Transverse colon (tissue), 4 donors: ENCODE results near the gene UBE2J1. TPM values are rescaled to one million over a fixed set of nuclear protein-coding genes. Genes with fewer than 3 reads are reported as not detected.
A peak's percentile ranks its signal among the peaks of the same experiment; 100 is the strongest.

Experiments
- DNase-seq: peaks from one replicate; pipeline ENCODE4 v3.0.0-alpha.2; 2019
- H3K27ac ChIP-seq, 4 donors: fragments of 200-600 bp; sonication (generic); 2 replicates each; pipeline ENCODE4 v1.5.1; 2016 to 2018; ENCODE audit warnings: inconsistent platforms in 4 of 4
- H3K27me3 ChIP-seq: fragments of 200-600 bp; sonication (generic); 2 replicates; pipeline ENCODE4 v1.5.1; 2017; ENCODE audit warnings: inconsistent platforms
- H3K36me3 ChIP-seq, 4 donors: fragments of 200-600 bp; sonication (generic); 2 replicates each; pipeline ENCODE4 v1.5.1; 2017 to 2019; ENCODE audit warnings: inconsistent platforms in 4 of 4
- H3K4me1 ChIP-seq, 4 donors: fragments of 200-600 bp; sonication (generic); 2 replicates each; pipeline ENCODE4 v1.5.1; 2017 to 2020; ENCODE audit warnings: inconsistent platforms in 4 of 4
- H3K4me3 ChIP-seq, 4 donors: fragments of 200-600 bp; sonication (generic); 1 replicate in 1 of 4; 2 replicates in 3 of 4; pipeline versions ENCODE4 v1.5.1 to v1.6.1; 2017 to 2019; ENCODE audit warnings: inconsistent platforms in 4 of 4
- H3K9me3 ChIP-seq, 2 donors: fragments of 200-600 bp; sonication (generic); 2 replicates each; pipeline ENCODE4 v1.5.1; 2017 to 2019; ENCODE audit warnings: inconsistent platforms in 2 of 2
- CTCF ChIP-seq, 5 experiments: fragments of 200-600 bp in 3 of 5; fragments of 450-650 bp in 2 of 5; sonication (generic) in 3 of 5; IDR thresholded peaks; 1 replicate in 2 of 5; 2 replicates in 3 of 5; pipeline ENCODE4 v1.5.1; 2016 to 2017; ENCODE audit warnings: antibody characterized with exemption in 5 of 5, inconsistent platforms in 3 of 5, mild to moderate bottlenecking in 2 of 5, moderate library complexity in 1 of 5
- EP300 ChIP-seq: sonication (generic); formaldehyde crosslinking; IDR thresholded peaks from one replicate; pipeline ENCODE4 v1.6.1; 2017; ENCODE audit warnings: antibody characterized with exemption, low read depth
- POLR2A ChIP-seq: fragments of 450-650 bp; IDR thresholded peaks from one replicate; pipeline ENCODE4 v1.6.1; 2016; ENCODE audit warnings: antibody characterized with exemption, mild to moderate bottlenecking, moderate library complexity
- POLR2AphosphoS5 ChIP-seq, 3 donors: sonication (generic); formaldehyde crosslinking; IDR thresholded peaks; one replicate each; pipeline ENCODE4 v1.6.1; 2016; ENCODE audit warnings: antibody characterized with exemption in 3 of 3
- WGBS, 2 donors: methylation state at CpG; one replicate each; pipeline ENCODE4 v1.1.5; 2018; ENCODE audit warnings: low coverage in 1 of 2; 5-methylcytosine and 5-hydroxymethylcytosine counted together
- in situ Hi-C, 4 donors: fragments of 200-750 bp; cut with MboI; loops; one replicate each; pipeline versions ENCODE4 v1.15.0 to v1.15.1; 2017; ENCODE audit warnings: low sequenced_read_pairs in 3 of 4, low pct_ligation_motif_present in 1 of 4, low pct_unique_long_range_greater_than_20kb in 1 of 4
- intact Hi-C: fragments of 100-400 bp; cut with DNase I; formaldehyde crosslinking; loops from one replicate; pipeline ENCODE4 v1.15.1; 2023; ENCODE audit warnings: low total_unique reads
- total RNA-seq, 4 donors: library from RNA; depleted of rRNA; stranded (reverse); fragments of >200 nt; gene quantifications; one replicate each; pipeline ENCODE4 v1.1.0, GENCODE V29; 2016

UBE2J1 gene, protein sequence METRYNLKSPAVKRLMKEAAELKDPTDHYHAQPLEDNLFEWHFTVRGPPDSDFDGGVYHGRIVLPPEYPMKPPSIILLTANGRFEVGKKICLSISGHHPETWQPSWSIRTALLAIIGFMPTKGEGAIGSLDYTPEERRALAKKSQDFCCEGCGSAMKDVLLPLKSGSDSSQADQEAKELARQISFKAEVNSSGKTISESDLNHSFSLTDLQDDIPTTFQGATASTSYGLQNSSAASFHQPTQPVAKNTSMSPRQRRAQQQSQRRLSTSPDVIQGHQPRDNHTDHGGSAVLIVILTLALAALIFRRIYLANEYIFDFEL
- 10 to 100 TPM; 27.3 to 52.9 (median 38.2) TPM for total RNA-seq

GRCh38 chr6:89352278-89353117 is at the start of gene UBE2J1:
TSS of gene UBE2J1 (minus strand) at chr6:89352722. CDS start at chr6:89352569, 153 bp downstream.
- intact Hi-C loops (no loop called here), in situ Hi-C loops (loop anchor here in 3 of 4 donors (10.0 to 25.0 kb wide), 3 partner anchors 240 to 365 kb away; partner anchors contain the start of genes PNRC1 (in 1 of the 3) and SRSF12 (in 1 of the 3))
- WGBS, 2 donors = 1% methylated on average over 52 of the region's 102 CpGs; no CpG with 5 or more reads in 1 of the 2 donors
- Histone ChIP-seq H3K36me3 (no peaks in the 10 kb centered on the region), H3K27ac (peak within 1 kb of the TSS; percentile 96 to 99 (median 99)), H3K4me1 (peaks cover 4 to 50% (median 29%) of the 10 kb centered on the region in 4 donors), H3K27me3 (no peaks in the 10 kb centered on the region), H3K4me3 (peak within 1 kb of the TSS; percentile 68 to 88 (median 86)), H3K9me3 (no peaks in the 10 kb centered on the region)
- DNase-seq = peak; percentile 96
- peak; percentile 69 to 98 (median 94) for TF ChIP-seq POLR2AphosphoS5 (IDR thresholded peaks at IDR 0.05)
- peak; percentile 96 for TF ChIP-seq POLR2A
- TF ChIP-seq EP300 = peak; percentile 38
- TF ChIP-seq CTCF (IDR thresholded peaks at IDR 0.05) = no peak

DNA sequence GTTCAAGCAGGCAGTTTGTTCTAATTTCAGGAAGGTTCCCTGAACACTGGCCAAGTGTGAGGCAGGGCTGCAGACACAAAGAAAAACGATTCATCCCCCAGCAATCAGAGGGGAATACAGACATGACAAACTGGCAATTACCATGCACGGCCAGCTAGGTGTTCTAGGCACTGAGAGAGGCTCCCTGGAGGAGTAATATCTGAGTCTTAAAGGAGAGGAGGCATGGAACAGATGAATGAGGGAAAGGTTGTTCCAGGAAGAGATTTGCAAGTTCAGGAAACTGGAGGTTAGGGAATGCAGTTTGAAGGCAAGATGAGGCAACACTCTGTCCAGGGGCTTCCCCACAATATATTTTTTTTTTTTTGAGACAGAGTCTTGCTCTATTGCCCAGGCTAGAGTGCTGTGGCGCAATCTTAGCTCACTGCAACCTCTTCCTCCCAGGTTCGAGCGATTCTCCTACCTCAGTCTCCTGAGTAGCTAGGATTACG is 48.4 kb upstream of the UBE2J1 start:
- Histone ChIP-seq H3K9me3 (no peaks in the 10 kb centered on the region), H3K4me3 (no peak overlapping the region), H3K36me3 (no peaks in the 10 kb centered on the region), H3K27me3 (no peaks in the 10 kb centered on the region), H3K4me1 (peaks cover 0 to 3% (median 0%) of the 10 kb centered on the region in 4 donors), H3K27ac (no peak overlapping the region)
- intact Hi-C loops = no loop called here
- in situ Hi-C loops = no loop called here
- WGBS, 2 donors = 66 to 93% methylated on average over 4 to 6 of the region's 6 CpGs
- no peak for DNase-seq
- no peak for TF ChIP-seq POLR2A
- TF ChIP-seq EP300 = no peak
- no peak for TF ChIP-seq CTCF (IDR thresholded peaks at IDR 0.05)
- no peak for TF ChIP-seq POLR2AphosphoS5 (IDR thresholded peaks at IDR 0.05)

DNA sequence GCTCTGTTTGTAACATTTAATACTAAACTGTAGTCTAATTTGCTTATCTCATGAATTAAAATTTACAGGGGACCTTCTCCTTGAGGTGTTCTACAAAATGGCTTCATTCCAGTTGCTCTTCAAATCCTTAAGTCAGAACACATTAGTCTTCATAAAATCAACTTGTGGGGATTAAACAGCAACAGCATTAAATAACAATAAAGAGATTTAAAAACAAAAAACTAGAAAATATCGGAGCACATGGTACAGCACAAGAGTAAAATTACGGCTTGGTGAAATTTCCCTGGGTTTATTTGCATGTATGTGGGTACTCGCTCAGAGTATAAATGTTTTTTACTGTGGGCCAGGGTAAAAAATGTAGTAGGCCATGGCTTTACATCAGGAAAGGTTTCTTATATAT is 47.5 kb upstream of the UBE2J1 start:
- Histone ChIP-seq H3K36me3 (no peaks in the 10 kb centered on the region), H3K9me3 (no peaks in the 10 kb centered on the region), H3K27ac (no peak overlapping the region), H3K27me3 (no peaks in the 10 kb centered on the region), H3K4me1 (peaks cover 0 to 3% (median 0%) of the 10 kb centered on the region in 4 donors), H3K4me3 (no peak overlapping the region)
- in situ Hi-C loops (no loop called here), intact Hi-C loops (no loop called here)
- no peak for DNase-seq
- WGBS, 2 donors = 92 to 96% methylated on average over 3 of the region's 3 CpGs
- TF ChIP-seq CTCF (IDR thresholded peaks at IDR 0.05) = no peak
- TF ChIP-seq EP300 = no peak
- no peak for TF ChIP-seq POLR2AphosphoS5 (IDR thresholded peaks at IDR 0.05)
- no peak for TF ChIP-seq POLR2A
